Pons (tissue), 1 donor: Measurements from ENCODE around the gene CALD1.

Source experiments
- DNase-seq: peaks from one replicate; pipeline ENCODE4 v3.0.0-alpha.2; 2016; ENCODE audit warnings: low spot score

Gene CALD1

DNA sequence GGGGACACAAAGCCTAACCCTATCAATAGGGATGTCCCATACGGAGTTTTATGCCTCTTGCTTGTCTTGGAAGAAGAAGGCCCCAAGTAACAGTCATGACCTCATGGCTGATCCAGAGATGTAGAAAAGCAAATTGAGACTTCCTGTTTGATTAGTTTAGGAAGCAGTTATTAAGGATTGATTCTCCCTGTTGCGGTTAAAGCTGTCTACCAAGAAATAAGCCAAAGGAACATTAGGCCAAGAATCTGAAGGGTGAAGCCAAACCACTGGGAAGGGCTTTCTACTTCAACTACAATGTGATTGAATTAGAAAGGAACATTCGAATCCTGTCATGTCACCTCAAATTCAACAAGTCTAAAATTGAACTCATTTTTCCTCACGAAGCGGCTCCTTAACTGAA, 146.3 kb downstream of the CALD1 start:
- DNase-seq: no peak

DNA sequence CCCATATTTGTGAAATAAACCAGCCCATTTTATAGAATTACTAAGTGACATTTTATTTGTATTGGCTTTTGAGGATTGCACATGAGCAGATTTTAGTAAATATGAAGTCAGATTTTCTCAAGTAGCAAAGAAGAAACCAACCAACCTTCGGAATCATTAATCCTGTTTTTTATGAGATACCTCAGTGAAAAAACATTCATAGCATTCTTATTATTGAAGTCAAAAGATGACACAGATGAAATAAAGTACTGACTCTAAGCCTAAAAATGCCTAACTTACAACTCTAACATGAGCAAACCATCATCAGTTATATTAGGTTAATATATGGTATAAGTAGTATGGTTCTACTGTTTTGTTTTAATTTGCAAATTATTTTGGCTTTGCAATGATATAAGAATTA, 147.0 kb downstream of the CALD1 start:
- no peak for DNase-seq

DNA sequence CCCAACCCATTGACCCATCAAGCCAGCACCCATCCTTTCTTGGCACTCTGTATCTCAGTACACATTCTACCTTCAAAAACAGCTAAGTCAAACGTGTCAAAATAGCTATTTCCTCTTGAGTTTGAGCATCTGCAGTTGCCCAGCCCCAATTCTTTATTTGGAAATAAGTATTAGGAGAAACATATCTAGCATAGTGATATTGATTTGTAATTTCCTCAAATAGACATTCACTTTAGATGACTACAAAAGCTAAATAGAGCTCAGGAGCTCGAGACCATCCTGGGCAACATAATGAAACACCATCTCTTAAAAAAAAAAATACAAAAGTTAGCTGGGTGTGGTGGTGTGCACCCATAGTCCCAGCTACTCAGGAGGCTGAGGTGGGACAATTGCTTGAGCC, 147.6 kb downstream of the CALD1 start:
- DNase-seq: no peak

DNA sequence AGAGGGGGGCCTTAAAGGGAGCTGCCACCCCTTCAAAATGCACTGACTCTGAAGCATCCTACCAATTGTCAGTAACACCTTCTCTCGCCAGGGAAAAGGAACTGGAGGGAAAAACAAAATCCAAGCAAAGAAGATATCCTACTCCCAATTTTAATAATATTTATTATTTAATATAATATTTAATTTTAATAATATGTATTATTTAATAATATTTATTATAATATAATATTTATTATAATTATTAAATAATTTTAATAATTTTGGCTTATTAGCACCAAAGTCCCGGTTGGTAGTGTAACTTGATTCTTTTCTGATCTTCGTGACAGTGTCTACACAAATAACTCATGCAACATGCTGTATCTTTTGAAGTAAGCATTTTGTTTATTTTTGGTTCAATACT, 148.3 kb downstream of the CALD1 start:
- no peak for DNase-seq

DNA sequence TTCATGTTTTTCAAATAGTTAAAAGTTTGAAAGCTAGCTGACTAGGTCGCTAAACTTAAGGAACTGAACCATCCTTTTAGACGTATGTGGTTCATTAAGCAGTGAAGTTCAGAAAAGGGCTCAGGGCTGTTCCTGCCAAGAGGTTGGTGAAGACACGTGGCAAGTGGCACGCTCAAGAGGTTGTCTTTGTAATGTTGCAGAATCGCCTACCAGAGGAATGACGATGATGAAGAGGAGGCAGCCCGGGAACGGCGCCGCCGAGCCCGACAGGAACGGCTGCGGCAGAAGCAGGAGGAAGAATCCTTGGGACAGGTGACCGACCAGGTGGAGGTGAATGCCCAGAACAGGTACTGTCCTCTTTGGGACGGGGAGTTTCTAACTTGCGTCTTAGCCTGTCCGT, 149.1 kb downstream of the CALD1 start:
- no peak for DNase-seq

DNA sequence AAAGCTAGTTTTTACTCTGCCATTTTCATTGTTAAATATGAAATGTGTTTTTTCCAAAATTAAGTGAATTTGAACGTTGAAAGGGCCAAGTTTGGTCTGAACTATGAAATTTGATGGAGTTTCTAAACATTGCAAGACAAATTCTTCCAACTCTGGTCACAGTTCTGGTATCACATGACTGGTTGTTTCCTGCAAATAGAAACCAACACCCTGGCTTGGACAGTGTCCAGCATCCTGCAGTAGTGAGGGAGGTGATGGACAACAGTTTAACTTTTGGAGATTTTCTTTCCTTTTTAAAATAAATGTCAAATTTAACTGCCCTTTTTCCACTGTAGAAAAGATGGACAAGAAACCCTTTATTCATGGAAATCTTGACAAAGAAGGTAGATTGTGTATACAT, 152.1 kb downstream of the CALD1 start:
- no peak for DNase-seq

DNA sequence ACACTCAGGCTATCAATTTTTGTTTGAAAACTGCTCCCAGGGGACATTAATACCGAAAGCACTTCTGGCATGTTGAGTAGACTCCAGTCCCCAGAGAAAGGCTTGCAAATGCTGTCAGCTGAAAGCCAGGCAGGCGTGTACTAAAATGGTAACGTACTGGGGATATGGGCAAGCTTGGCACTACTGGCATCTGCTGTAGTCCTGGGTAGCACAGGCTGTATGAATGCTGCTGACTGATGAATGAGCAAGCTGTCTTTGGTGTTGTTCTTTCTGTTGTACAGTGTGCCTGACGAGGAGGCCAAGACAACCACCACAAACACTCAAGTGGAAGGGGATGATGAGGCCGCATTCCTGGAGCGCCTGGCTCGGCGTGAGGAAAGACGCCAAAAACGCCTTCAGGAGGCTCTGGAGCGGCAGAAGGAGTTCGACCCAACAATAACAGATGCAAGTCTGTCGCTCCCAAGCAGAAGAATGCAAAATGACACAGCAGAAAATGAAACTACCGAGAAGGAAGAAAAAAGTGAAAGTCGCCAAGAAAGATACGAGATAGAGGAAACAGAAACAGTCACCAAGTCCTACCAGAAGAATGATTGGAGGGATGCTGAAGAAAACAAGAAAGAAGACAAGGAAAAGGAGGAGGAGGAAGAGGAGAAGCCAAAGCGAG, 153.4 kb downstream of the CALD1 start:
- no peak for DNase-seq

DNA sequence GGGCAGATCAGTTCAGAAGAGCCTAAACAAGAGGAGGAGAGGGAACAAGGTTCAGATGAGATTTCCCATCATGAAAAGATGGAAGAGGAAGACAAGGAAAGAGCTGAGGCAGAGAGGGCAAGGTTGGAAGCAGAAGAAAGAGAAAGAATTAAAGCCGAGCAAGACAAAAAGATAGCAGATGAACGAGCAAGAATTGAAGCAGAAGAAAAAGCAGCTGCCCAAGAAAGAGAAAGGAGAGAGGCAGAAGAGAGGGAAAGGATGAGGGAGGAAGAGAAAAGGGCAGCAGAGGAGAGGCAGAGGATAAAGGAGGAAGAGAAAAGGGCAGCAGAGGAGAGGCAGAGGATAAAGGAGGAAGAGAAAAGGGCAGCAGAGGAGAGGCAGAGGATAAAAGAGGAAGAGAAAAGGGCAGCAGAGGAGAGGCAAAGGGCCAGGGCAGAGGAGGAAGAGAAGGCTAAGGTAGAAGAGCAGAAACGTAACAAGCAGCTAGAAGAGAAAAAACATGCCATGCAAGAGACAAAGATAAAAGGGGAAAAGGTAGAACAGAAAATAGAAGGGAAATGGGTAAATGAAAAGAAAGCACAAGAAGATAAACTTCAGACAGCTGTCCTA, 154.1 kb downstream of the CALD1 start:
- no peak for DNase-seq

DNA sequence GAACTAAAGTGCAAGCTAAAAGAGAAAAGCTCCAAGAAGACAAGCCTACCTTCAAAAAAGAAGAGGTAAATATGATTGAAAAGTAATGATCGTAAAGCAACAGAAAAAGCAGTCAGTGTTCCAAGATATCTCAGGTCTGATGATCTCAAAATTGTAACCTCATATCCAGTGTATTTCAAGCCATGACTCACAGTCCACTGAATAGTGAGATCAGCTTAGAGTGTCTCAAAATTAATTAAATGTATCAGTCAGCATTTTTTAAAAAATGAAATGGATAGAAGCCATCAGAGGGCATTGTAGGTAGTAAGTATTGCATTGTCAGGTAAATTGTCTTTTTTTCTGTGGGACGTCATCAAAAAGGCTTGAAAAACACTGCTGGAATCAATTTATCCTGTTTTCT, 156.3 kb downstream of the CALD1 start:
- no peak for DNase-seq

DNA sequence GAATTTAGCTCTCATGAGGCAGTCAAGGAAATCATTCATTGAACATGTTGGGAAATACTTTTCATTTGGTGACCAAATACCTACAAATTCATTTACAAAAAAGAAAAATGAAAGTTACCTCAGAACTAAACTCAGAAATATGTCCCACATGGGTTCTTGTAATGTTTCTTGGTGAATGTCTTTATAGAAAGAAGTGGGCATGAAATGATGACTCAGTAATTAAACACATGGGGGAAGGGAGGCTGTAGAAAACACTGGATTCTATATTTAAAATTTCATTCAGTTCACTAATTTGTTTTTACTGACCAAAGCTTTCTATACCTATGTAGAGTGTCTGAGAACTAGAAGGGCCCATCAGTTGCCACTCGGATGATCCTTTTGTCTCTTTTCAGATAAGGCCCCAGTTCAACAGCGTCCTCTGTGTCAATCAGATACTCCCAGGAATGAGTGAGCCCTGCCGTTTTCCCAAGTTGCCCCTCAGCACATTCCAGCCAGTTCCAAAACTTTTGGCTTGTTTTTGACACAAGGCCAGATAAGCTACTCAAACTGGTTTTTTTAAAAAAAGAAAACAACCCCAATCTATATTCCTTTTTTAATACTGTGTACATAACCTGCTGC, 157.6 kb downstream of the CALD1 start:
- no peak for DNase-seq

DNA sequence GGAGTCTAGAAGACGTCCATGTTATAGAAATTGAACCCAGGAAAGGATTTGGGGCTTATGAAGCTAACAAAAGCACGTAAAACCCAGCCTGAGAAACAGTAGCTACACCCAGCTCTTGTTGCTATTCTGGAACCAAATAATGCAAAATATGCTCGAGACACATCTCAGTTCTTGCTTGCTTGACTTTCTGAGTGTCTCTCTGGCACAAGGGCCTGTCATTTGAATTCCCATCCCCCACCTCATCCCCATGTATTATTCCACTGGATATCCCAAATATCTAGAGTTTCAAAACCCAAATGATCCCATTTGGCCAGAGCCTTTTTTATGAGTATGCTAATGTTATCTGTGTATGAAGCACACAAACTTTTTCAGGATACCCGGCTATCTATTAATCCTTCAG, 158.7 kb downstream of the CALD1 start:
- no peak for DNase-seq

DNA sequence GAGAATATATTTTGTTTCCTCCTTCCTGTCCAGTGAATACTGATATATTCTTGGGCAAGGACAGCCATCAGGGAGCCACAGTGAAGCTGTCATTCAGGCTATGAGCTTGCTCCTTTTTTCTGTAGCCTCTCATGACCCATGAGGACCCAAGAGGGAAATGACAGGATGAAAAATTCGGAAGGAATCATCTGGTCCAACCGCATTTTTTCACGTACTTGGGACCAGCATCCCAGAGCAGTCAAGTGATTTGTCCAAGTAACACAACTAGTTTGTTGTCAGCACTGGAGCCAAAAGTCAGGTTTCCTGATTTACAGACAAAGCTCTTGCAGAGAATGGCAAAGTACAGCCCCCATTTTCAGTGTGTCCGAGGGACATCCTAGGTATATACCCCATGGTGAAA, 159.7 kb downstream of the CALD1 start:
- DNase-seq: no peak

DNA sequence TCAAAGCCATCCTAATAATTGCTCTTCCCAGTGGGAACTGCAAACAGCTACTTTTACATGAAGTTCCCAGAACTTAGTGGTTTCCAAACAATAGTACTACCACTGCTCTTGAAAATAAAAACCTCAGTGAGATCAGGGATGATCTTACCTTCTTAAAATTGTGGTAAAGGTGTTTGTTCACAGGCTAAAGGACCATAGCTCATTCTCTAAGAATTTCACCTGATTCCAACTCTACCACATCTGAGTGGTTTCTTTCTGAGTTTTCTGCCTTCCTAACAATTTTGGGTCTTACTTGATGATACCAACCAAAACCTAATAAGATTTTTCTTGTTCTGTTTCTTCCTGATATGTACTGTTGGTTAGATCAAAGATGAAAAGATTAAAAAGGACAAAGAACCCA, 161.3 kb downstream of the CALD1 start:
- DNase-seq: no peak

DNA sequence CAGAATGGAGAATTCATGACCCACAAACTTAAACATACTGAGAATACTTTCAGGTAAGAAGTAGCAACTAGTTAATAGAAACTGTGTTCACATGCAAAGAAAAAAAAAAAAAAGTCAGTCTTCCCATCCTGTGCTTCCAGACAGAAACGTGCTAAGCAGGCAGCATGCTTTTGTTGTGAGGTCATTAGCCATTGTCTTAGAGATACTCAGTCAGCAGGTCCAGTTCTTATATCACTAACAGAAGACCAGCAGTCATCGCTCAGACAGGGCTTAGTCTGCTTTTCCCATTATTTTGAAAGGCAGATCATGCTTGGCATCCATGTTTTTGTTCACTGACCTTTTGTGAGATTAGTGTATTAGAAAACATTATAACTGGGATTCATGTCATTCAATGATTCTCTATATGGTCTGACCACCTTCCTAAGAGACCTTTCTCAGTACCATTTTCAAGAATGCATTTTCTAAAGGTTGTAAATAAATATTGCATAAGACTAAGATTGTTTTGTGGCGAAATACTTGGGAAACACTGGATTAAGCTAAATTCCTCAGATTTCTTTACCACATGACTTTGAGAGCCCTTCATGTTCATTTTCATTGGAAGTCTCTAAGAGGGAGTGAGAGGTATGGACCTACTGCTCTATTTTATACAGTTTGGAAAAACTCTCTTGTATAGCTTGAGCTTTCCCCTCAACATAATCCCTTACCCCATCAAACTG, 161.9 kb downstream of the CALD1 start:
- DNase-seq: no peak

DNA sequence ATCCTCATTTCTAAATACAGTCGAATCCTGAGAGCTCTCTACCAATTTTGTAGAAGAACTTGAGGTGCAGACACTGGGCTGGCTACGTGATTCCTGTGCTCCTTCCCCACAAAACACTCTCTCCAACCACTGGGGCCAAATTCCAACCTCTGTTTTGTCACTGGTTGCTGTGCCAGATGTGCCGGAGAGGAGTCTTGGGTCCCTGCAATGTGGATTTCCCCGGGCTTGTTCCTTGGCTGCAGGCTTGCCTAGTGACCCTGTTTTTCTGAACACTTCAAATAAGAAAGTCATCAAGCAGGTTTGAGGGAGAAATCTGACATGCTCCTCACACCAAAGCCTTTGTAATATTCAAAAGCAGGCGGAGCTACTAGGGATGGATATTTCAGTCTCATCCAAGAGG, 162.5 kb downstream of the CALD1 start:
- DNase-seq: no peak

DNA sequence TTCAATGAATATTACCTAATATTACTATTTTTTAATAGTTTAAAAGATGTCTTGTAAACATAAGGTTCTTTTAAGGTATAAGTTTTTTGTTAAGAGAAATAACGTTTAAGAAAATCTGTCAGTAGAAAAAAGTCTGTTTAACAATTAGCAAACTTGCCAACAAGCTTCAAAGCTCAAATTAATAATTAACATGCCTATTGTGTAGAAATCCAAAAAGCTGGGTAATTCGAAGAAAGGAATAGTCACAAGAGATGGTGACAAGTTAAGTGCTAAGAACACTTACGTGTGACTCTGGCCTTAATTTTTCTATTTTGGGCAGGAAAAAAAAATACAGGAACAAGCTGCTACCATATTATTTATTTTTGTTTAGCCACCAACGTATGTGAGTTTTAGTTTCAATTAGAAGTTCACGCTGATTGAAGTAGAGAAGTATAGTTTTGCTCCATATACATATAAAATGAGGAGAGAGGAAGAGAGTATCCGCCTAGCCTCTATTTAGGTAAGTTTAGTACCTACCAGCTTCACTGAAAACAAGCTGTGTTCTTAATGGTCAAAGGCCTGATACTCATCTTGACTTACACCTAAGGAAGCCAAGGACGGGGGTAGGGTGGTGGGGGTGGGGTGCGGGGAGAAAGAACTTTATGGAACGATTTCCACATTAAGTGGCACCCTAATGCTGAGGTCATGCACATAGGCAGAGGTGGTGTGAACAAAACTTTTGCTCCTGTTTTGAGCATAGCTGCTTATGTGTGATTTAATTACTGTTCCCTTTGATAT, 163.4 kb downstream of the CALD1 start:
- DNase-seq: no peak

DNA sequence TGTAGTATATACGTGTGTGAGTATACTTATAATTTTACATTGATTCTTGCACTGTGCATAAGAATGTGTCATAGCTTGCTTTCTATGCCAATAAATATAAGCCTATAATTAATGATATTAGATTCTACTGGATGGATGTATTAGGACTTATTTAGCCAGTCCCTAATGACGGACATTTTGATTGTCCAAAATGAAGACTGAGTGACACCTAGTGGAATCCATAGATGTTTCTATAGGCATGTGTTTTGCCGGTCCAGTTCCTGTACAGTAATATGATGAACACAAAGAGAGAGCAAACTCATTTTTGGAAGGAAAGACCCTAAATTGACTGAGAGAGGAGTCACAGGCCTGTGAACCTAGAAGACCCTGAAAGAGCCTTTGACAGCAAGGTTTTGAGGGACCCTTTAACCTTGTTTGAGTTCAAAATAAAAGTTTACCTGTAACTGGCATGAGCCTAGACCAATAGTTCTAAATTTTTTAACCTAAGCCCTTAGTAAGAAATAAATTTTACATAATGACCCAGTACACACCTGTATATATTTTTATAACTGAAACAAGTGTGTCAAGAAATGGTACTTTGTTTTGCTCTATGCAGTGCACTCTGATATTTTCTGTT, 164.5 kb downstream of the CALD1 start:
- DNase-seq: peak; percentile 81

DNA sequence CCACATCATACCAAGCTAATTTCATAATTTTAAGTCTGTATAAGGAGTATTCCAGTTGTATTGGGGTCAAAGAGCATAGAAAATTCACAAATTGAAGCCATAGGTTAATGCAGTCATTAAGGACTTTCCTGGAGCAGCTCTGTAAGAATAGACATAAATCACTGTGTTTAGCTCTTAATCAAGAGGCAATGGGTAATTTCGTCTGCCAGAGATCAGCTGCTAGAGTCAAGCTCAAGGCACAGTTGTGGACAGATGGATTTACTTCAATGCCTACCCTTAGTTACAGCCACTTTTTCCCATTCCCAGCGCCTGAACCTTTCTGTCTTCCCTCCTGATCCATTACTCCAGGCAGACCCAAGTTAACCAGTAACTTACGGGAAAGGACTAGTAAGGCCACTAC, 166.3 kb downstream of the CALD1 start:
- no peak for DNase-seq

DNA sequence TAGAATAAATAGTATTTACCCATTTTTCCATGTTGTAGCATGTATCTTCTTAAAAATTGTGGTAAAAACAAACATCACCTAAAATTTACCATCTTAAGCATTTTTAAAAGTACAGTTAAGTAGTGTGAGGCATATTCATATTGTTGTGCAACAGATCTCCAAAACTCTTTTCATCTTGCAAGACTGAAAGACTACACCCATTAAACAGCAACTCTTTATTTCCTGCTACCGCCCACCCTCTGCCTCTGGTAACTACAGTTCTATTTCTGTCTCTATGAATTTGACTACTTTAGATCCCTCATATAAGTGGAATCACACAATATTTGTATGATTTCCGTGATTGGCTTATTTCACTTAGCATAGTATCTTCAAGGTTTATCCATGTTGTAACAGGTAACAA, 166.8 kb downstream of the CALD1 start:
- no peak for DNase-seq

DNA sequence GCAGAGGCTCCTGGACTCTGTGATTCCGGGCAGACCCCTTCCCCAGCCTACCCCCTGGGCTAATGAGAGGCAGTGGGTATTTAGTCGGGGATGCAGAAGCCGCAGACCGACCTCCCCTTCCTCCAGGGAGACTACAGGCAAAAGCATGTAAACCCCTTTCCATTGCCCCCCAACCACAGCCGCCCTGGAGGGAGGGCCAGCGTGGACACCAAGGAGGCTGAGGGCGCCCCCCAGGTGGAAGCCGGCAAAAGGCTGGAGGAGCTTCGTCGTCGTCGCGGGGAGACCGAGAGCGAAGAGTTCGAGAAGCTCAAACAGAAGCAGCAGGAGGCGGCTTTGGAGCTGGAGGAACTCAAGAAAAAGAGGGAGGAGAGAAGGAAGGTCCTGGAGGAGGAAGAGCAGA, 167.9 kb downstream of the CALD1 start:
- DNase-seq: no peak

DNA sequence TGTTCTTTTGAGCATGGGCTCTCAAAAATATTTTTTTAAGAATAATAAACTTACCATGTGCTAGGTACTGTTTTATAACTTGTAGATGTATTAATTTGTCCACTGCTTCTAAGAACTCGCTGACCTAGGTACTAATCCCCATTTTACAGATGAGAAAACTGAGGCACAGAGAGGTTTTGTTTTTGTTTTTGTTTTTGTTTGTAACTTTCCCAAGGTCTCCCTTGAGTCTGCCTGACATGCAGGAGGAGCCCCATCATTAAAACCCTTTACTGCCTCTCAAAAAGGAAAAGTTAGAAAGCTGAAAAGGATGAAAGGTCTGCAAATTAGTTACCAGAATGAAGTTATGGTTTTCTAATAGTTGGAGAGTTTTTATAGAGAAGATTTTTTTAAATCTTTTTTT, 168.4 kb downstream of the CALD1 start:
- no peak for DNase-seq

DNA sequence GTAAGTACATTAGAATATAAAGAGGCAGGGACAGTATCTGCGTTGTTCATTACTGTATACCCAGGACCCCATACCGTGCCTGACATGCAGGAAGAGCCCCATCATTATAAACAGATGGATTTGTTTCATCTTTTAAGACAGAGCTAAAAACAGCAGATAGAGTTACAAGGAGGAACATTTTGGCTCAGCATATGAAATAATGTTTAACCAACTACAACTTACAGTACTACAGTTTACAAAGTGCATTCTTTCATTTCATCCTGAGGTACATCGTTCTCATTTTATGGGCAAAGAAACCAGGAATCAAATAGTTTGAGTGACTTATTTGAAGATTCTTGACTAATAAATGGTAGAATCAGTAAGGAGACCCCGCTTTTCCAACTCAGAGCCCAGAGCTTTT, 168.8 kb downstream of the CALD1 start:
- no peak for DNase-seq
